Activated naive CD4-positive, alpha-beta T cell treated with anti-CD3 and anti-CD28 coated beads for 36 hours (primary cell): ENCODE measurements around the gene SLC25A20. TPM values are rescaled to one million over a fixed set of nuclear protein-coding genes. Genes with fewer than 3 reads are reported as not detected.
A peak's percentile ranks its signal among the peaks of the same experiment; 100 is the strongest.

ENCODE experiments used
- CTCF ChIA-PET: fragments of 350-600 bp; sonication (Branson Sonifier 250); formaldehyde crosslinking; loops from one replicate; lab custom pipeline; 2021; ENCODE audit warnings: antibody characterized with exemption; lab: Charles Lee
- DNase-seq: peaks from one replicate; pipeline ENCODE4 v3.0.0-alpha.2; 2020
- H3K27ac Mint-ChIP-seq: one replicate; pipeline ENCODE4 v1.8.0; 2021; ENCODE audit warnings: mild to moderate bottlenecking, mixed read lengths
- H3K27me3 Mint-ChIP-seq: one replicate; pipeline ENCODE4 v1.8.0; 2021; ENCODE audit warnings: low read depth, mixed read lengths
- H3K36me3 Mint-ChIP-seq: one replicate; pipeline ENCODE4 v1.8.0; 2021; ENCODE audit warnings: low read depth, mixed read lengths
- H3K4me1 Mint-ChIP-seq: one replicate; pipeline ENCODE4 v1.8.0; 2021; ENCODE audit warnings: low read depth, mixed read lengths
- H3K4me3 Mint-ChIP-seq: one replicate; pipeline ENCODE4 v1.8.0; 2021; ENCODE audit warnings: mild to moderate bottlenecking, moderate library complexity, mixed read lengths
- H3K9me3 Mint-ChIP-seq: one replicate; pipeline ENCODE4 v1.8.0; 2021; ENCODE audit warnings: mixed read lengths
- intact Hi-C: fragments of 100-400 bp; cut with micrococcal nuclease; formaldehyde crosslinking; loops from one replicate; pipeline ENCODE4 v1.15.1; 2023
- total RNA-seq, 2 experiments: library from RNA; stranded (reverse); gene quantifications; one replicate each; pipeline ENCODE4 v1.2.3, GENCODE V29; 2021

Gene SLC25A20, protein sequence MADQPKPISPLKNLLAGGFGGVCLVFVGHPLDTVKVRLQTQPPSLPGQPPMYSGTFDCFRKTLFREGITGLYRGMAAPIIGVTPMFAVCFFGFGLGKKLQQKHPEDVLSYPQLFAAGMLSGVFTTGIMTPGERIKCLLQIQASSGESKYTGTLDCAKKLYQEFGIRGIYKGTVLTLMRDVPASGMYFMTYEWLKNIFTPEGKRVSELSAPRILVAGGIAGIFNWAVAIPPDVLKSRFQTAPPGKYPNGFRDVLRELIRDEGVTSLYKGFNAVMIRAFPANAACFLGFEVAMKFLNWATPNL
- total RNA-seq = 10 to 100 TPM; 12.9 to 16.2 TPM

- Mint-ChIP-seq H3K36me3 (no peaks in the 10 kb centered on the region), H3K4me1 (peaks cover 29% of the 10 kb centered on the region), H3K27ac (peak within 1 kb of the TSS; percentile 91), H3K4me3 (peak within 1 kb of the TSS; percentile 92), H3K27me3 (no peaks in the 10 kb centered on the region), H3K9me3 (no peaks in the 10 kb centered on the region)
- intact Hi-C loops = loop anchor here (1.0 to 5.0 kb wide), 5 partner anchors 20 to 182 kb away; partner anchors contain the start of genes ARIH2, IP6K2, PRKAR2A and WDR6
- peak; percentile 94 for DNase-seq
- CTCF ChIA-PET = interaction anchor here (0.6 to 2.7 kb wide), 4 partner anchors 11 to 44 kb away, joined by 3 to 9 read pairs (median 8); partner anchors contain the start of gene ARIH2
Observed at GRCh38 chr3:48898383-48899234, at the start of gene SLC25A20. Gene SLC25A20, minus strand, starts transcription at chr3:48898882. Its CDS starts 88 bp downstream, at chr3:48898794.

DNA sequence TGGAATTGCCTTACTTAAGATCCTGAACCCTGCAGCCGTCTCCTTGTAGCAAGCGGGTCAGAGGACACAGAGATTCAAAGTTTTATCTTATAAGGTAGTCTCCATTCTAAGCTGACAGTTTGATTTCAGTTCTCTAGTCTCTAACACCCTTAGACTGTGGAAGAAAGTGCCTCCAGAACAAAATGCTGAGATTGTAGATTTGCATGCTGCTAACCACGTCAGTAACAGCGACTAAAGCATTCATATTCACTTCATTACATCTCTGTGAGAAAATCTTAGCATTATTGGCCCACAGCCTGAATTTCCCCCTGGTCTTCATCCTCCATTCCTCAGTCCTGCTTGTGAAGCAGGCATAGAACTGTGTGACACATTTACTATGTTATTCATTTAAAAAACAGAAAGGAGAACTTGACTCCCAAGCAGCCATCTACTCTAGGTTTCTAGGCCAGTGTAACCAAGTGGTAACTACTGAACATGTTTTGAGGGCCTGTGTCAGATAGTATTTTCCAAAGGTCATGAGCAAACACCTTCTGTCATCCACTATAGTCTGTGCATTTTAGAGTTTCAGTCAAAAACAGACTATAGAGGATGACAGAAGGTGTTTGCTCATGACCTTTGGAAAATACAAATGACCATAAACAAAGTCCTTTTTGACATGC lies 47.3 kb upstream of the SLC25A20 start:
- no peak overlapping the region for H3K4me3 Mint-ChIP-seq
- H3K36me3 Mint-ChIP-seq = peaks cover 10% of the 10 kb centered on the region
- intact Hi-C loops = no loop called here
- H3K4me1 Mint-ChIP-seq = peaks cover 33% of the 10 kb centered on the region
- DNase-seq = no peak
- CTCF ChIA-PET = no interaction called here
- peak overlapping the region; percentile 11 for H3K27ac Mint-ChIP-seq
- no peaks in the 10 kb centered on the region for H3K27me3 Mint-ChIP-seq
- no peaks in the 10 kb centered on the region for H3K9me3 Mint-ChIP-seq

DNA sequence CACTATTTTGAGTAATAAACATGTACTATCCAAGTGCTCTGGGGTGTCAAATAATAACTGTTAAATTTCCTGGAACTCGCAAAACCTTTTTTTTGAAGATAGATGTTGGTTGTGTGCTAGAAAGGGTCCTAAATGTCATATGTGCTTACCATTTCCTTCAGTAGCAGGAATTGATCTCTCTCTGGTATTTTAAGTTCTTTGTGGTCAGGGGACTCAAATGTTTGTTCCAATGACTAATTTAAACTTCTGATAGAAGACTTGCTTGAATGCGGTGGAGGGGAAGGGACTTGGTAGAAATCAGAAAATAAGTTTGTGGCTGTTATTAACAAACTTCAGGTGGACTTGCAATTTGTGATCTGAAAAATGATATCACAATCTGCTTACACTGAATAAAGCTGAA lies 46.8 kb upstream of the SLC25A20 start:
- intact Hi-C loops = no loop called here
- H3K36me3 Mint-ChIP-seq = peaks cover 10% of the 10 kb centered on the region
- H3K27ac Mint-ChIP-seq = peak overlapping the region; percentile 58
- no peak for DNase-seq
- H3K4me3 Mint-ChIP-seq = no peak overlapping the region
- H3K9me3 Mint-ChIP-seq = no peaks in the 10 kb centered on the region
- H3K4me1 Mint-ChIP-seq = peaks cover 32% of the 10 kb centered on the region
- H3K27me3 Mint-ChIP-seq = no peaks in the 10 kb centered on the region
- CTCF ChIA-PET = no interaction called here

- intact Hi-C loops = no loop called here
- peaks cover 28% of the 10 kb centered on the region for H3K36me3 Mint-ChIP-seq
- no peak overlapping the region for H3K4me3 Mint-ChIP-seq
- no peak overlapping the region for H3K27ac Mint-ChIP-seq
- CTCF ChIA-PET = no interaction called here
- H3K27me3 Mint-ChIP-seq = no peaks in the 10 kb centered on the region
- DNase-seq = no peak
- peaks cover 27% of the 10 kb centered on the region for H3K4me1 Mint-ChIP-seq
- no peaks in the 10 kb centered on the region for H3K9me3 Mint-ChIP-seq
Observed at GRCh38 chr3:48938689-48939088, 40.0 kb upstream of the SLC25A20 start.

DNA sequence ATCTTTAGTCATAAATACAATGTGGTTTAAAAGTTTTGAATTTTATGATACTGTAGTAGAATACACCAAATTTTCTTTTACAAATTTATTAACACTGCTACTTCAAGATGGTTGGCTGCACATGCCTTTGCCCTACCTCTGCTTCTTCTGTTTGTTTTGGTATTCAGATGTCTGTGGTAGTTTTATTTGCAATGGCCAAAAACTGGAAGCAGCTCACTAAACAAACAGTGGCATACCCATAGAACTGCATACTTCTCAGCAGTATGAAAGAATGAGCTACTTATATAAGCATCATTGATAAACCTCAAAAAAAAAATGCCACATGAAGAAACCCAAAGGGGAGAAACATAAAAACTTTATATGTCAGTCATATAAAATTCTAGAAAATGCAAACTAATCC lies 39.5 kb upstream of the SLC25A20 start:
- H3K4me3 Mint-ChIP-seq = no peak overlapping the region

DNA sequence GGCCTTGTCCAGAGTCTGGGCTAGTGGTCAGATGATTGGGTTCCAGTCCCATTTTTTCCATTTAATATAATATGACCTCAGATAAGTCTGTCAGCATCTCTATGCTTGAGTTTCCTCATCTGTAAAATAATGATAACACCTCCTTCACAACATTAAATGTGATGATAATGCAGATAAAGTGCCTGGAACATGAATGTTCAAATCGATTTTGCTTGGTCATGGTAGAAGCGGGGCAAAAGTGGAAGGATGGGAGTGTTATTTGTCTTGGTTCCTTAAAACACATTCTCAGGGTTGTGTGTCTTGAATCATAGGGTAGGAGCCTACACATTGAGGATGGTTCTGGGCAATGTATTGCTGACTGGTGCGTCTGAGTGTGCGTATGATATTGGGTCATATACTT lies 36.8 kb upstream of the SLC25A20 start:
- Mint-ChIP-seq H3K4me3 (no peak overlapping the region), H3K27ac (no peak overlapping the region), H3K4me1 (peaks cover 37% of the 10 kb centered on the region), H3K36me3 (peaks cover 35% of the 10 kb centered on the region), H3K27me3 (no peaks in the 10 kb centered on the region), H3K9me3 (no peaks in the 10 kb centered on the region)
- CTCF ChIA-PET = no interaction called here
- intact Hi-C loops = no loop called here
- DNase-seq = no peak

More for the DNA sequence above, 39.5 kb upstream of the SLC25A20 start:
- Mint-ChIP-seq H3K4me1 (peaks cover 26% of the 10 kb centered on the region), H3K27ac (peak overlapping the region; percentile 19), H3K9me3 (no peaks in the 10 kb centered on the region), H3K36me3 (peaks cover 28% of the 10 kb centered on the region), H3K27me3 (no peaks in the 10 kb centered on the region)
- CTCF ChIA-PET = interaction anchor here (0.7 kb wide), 1 partner anchor 163 kb away, joined by 3 read pairs; no protein-coding TSS in a partner anchor
- intact Hi-C loops = no loop called here
- DNase-seq = no peak

DNA sequence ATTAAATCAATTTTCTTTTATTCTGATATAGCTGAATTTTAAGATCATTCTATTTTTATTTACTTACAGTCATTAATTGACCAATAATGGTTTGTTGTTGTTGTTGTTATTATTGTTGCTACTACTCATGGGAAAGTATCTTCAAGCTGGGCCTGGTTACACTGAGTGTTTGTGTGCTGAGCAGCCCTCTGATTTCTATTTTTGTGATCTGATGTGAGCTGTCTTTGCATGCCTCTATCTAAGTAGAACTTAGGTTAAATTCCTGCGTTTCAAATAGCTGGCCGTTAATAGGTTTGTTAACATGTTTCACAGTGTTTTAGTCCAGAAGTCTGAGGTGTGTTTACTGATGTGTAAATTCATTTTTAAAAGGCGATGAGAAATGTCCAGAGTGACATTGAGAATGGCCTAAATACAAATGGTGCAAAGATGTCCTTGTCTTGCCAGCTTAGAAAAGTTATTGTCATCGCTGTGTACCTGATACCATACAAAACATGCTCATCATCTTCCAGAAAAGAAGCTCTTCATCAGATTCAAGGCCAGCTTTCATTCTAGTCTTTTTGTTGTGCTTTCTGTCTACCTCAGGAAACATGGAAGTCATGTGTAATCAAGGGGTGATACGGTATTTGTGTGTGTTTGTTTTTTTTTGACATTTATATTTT lies 35.8 kb upstream of the SLC25A20 start:
- intact Hi-C loops = loop anchor here (5.0 kb wide), 1 partner anchor 37 kb away; the partner anchor contains the start of gene SLC25A20

DNA sequence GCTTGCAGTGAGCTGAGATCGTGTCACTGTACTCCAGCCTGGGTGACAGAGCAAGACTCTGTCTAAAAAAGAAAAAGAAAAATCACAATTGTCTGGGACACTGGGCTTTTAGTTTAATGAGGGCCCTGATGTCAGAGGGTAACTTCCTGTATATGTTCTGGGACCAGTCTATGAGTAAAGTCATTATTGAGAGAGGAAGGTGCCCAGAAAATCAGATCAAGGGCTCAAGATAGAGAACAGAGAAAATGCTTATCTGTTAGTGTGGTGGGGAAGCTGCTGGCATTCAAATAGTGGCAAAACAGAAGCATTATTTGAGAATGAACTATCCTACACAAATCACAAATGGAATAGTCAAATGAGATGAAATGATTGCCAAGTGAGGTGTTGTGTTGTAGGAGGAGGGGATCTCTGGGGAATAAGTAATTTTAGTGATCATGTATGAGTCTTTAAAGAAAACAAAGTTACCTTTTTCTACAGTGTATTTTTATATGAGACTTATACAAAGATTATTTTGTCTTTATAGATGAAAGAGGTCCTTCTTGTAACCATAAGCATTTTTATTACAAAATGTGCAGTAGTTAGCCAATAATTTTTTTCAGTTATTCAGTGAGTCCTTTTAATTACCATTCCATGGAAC lies 33.4 kb upstream of the SLC25A20 start:
- Mint-ChIP-seq H3K4me3 (no peak overlapping the region), H3K36me3 (peaks cover 47% of the 10 kb centered on the region), H3K27me3 (no peaks in the 10 kb centered on the region), H3K27ac (peak overlapping the region; percentile 38), H3K9me3 (no peaks in the 10 kb centered on the region), H3K4me1 (peaks cover 57% of the 10 kb centered on the region)
- intact Hi-C loops = loop anchor here (5.0 kb wide), 1 partner anchor 35 kb away; the partner anchor contains the start of gene SLC25A20
- no peak for DNase-seq
- CTCF ChIA-PET = interaction anchor here (1.0 to 2.2 kb wide), 2 partner anchors 20 to 193 kb away, joined by 4 to 5 read pairs; no protein-coding TSS in a partner anchor

More for the DNA sequence above, 35.8 kb upstream of the SLC25A20 start:
- Mint-ChIP-seq H3K27me3 (no peaks in the 10 kb centered on the region), H3K27ac (no peak overlapping the region), H3K9me3 (no peaks in the 10 kb centered on the region), H3K4me3 (no peak overlapping the region), H3K36me3 (peaks cover 38% of the 10 kb centered on the region), H3K4me1 (peaks cover 45% of the 10 kb centered on the region)
- no peak for DNase-seq
- CTCF ChIA-PET = interaction anchor here (0.7 to 1.1 kb wide), 3 partner anchors 9 to 194 kb away, joined by 3 to 4 read pairs (median 3); no protein-coding TSS in a partner anchor

- intact Hi-C loops = loop anchor here (5.0 kb wide), 1 partner anchor 33 kb away; the partner anchor contains the start of gene SLC25A20
Observed at GRCh38 chr3:48930590-48930989, 31.9 kb upstream of the SLC25A20 start.

GRCh38 chr3:48929358-48930035 lies 30.8 kb upstream of the SLC25A20 start:
- intact Hi-C loops = loop anchor here (5.0 kb wide), 1 partner anchor 32 kb away; the partner anchor contains the start of gene SLC25A20
- Mint-ChIP-seq H3K4me1 (peaks cover 71% of the 10 kb centered on the region), H3K36me3 (peaks cover 57% of the 10 kb centered on the region), H3K4me3 (no peak overlapping the region), H3K27me3 (no peaks in the 10 kb centered on the region), H3K9me3 (no peaks in the 10 kb centered on the region), H3K27ac (peak overlapping the region; percentile 37)
- DNase-seq = no peak
- CTCF ChIA-PET = interaction anchor here (0.6 kb wide), 2 partner anchors 26 to 58 kb away, joined by 3 to 7 read pairs; no protein-coding TSS in a partner anchor

More at GRCh38 chr3:48930590-48930989, 31.9 kb upstream of the SLC25A20 start:
- Mint-ChIP-seq H3K27ac (no peak overlapping the region), H3K9me3 (no peaks in the 10 kb centered on the region), H3K27me3 (no peaks in the 10 kb centered on the region), H3K4me1 (peaks cover 72% of the 10 kb centered on the region), H3K4me3 (no peak overlapping the region), H3K36me3 (peaks cover 56% of the 10 kb centered on the region)
- no peak for DNase-seq
- CTCF ChIA-PET = interaction anchor here (0.5 to 1.0 kb wide), 2 partner anchors 21 to 119 kb away, joined by 3 to 4 read pairs; no protein-coding TSS in a partner anchor
